GM12872 (cell line): ENCODE data around the gene ZNF277.

Experiments
- TF ChIP-seq, protein P1 (sequence below): IDR thresholded peaks from 3 replicates; pipeline ENCODE4 v1.5.1; 2011; ENCODE audit warnings: low read depth, mild to moderate bottlenecking, low read length, moderate library complexity; ENCODE audit not compliant: insufficient read depth

ZNF277 gene

DNA sequence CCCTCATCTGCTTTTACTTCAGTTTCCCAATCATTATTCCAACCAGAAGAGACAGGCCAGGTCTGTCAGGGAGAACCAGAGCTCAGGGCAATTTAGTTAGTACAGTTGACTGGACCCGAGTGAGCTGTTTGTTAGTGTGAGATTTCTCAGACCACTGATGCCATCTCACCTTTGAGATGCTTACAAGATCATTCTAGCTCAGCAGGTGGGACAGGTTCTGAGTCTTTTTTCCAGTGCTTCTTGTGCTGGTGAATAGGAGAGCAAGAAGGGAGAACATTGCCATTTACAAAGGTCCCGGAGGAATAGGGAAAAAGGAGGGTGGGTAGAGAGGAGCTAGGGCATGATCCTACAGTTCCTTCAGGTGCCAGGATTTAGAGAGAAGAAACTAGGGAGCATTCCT is 131.4 kb downstream of the ZNF277 start:
- TF ChIP-seq, protein P1, sequence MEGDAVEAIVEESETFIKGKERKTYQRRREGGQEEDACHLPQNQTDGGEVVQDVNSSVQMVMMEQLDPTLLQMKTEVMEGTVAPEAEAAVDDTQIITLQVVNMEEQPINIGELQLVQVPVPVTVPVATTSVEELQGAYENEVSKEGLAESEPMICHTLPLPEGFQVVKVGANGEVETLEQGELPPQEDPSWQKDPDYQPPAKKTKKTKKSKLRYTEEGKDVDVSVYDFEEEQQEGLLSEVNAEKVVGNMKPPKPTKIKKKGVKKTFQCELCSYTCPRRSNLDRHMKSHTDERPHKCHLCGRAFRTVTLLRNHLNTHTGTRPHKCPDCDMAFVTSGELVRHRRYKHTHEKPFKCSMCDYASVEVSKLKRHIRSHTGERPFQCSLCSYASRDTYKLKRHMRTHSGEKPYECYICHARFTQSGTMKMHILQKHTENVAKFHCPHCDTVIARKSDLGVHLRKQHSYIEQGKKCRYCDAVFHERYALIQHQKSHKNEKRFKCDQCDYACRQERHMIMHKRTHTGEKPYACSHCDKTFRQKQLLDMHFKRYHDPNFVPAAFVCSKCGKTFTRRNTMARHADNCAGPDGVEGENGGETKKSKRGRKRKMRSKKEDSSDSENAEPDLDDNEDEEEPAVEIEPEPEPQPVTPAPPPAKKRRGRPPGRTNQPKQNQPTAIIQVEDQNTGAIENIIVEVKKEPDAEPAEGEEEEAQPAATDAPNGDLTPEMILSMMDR, result no peak

DNA sequence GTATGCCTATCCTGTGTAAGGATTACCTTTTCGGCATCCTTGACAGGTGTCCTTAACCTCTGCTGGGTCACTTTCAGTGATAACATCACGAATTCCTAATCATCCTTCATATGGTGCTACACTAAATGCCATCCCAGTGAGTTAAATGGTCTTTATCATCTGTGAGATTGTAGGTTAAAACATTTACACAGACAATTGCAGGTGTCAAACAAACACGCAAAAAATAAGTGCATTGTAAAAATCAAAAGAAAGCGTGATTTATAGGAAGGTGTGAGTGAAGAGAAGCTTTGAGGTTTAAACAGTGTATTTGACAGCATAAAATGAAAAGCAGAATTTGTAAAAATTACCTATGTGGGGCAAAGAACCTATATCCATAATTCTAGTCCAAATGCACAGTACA is 132.3 kb downstream of the ZNF277 start:
- TF ChIP-seq, protein P1, result no peak

DNA sequence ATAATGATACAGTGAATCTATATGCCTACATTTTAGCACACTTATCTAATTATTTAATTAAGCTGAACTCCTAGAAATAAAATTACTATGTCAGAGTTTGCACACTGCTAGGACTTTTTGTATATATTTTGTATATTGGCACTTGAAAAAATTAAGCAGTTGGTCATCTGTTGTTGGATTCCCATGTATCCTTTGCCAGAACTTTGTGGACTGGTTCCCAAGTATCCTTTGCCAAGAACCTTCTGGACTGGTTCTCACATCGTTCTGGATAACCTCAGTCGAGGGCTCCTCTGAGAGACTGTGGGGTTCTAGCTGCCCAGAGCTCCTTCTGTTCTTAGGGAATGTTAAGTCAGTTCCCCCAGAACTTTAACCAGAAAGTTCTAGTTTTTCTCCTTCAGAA is 135.0 kb downstream of the ZNF277 start:
- TF ChIP-seq, protein P1, result no peak

DNA sequence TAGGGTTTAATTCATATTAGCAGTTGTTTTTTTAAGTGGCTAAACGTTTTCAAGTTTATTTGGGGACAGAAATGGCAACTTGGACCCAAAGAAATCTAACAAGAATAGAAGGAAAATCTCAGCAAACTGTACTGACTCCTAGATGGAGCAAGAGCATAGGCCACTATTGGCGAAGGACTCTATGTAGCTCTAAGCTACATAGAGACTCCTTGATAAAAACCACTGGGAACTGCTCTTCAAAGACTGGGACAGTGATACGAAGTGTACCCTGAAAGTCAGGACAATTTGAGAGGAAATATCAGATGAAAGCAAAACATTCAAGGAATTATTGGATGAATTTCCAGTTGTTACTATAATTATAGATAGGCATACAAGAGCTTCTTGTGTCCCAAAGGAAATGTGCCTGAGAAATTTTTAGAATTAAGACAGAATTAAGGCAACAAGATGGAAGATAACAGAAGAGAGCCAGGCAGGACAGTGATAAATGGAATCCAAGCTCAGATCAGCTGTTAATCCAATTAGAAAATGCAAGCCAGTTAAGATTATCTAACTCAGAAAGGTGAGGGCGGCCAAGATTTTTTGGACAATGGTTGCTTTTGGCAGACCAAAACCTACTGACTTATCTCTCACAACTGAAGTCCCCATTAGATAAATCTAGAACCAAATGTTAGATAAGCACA is 140.0 kb downstream of the ZNF277 start:
- TF ChIP-seq, protein P1, result no peak

DNA sequence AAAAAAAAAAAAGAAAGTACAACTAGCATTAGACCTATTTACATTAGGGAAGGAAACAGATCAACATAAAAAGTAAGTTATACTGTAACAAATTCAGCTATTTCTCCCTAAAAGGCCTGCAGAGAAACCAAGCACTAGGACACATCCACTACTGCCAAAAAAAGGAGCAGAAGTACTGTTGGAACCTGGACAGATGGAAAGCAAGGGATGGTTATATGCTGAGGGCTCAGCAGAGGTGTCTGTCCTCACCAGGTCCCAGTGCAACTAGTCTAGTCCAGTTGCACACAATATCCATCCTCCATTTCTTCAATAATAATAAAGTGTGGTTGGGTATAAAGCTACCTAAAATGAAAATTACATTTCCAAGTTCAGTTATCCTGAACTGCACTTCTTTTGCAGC is 140.6 kb downstream of the ZNF277 start:
- TF ChIP-seq, protein P1, result no peak

DNA sequence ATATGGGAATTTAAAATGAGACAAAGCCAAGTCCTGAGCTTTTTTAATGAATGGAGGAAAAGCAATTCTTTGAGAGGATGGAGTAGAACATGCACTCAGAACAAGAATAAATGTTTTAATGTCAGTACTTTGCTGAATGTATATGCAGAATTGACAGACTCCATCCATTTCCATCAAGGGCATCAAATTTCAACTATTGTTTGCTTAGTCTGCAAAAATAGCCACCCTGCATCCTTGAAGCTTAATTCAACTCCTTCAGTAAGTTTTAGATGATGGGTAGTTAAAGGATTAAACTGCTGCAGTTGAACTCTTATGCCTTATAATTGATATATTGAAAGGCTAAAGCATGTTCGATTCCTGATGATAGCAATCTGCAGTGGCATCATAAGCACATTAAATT is 144.1 kb downstream of the ZNF277 start:
- TF ChIP-seq, protein P1, result no peak

DNA sequence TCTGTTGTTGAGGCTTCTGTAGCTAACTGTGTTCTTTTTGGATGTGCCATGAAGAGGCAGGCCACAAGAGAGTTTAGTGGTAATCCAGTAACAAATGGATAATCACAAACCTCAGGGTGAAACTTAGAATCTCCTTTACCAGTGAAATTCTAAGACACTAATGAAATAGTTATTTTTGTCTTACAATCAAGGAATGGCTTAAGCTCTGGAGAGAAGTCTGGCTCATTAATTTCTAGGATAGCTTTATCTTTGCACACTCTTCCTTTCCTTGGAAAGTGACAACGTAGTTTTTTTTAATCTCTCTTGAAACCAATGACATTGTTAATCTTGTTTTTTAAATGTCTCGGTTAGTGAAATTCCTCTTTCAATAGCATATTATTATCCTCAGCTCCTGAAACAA is 150.1 kb downstream of the ZNF277 start:
- TF ChIP-seq, protein P1, result no peak

DNA sequence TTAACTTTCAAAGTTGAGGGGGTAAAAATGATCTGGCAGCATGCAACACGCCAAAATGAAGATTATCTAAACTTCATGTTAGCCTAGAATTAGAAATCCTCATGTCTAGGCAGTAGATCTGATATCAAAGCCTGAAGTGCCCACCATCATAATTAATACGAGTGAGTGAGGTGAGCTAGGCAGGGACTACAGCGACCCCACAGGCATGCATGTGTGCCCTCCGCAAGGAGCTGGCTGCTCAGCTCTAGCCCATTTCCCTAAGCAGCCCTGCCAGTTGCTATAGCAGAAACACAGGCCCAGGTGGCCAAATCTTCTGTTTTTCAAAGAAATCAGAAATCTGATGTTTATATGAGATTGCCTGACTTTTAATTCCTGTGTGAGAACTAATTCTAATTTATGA is 150.6 kb downstream of the ZNF277 start:
- TF ChIP-seq, protein P1, result no peak
